Peyer's patch (tissue), 4 donors: ENCODE measurements around the gene ACOX2.

Source experiments
- CTCF ChIP-seq, 6 experiments: fragments of 450-650 bp in 4 of 6; fragments of 200-600 bp in 2 of 6; sonication (generic) in 1 of 6; IDR thresholded peaks; one replicate each; pipeline ENCODE4 v1.5.1; 2017 to 2019; ENCODE audit warnings: antibody characterized with exemption in 6 of 6, mild to moderate bottlenecking in 3 of 6, moderate library complexity in 1 of 6
- POLR2A ChIP-seq, 2 donors: fragments of 450-650 bp; IDR thresholded peaks; one replicate each; pipeline ENCODE4 v1.5.1; 2017; ENCODE audit warnings: antibody characterized with exemption in 2 of 2, mild to moderate bottlenecking in 2 of 2, moderate library complexity in 2 of 2

DNA sequence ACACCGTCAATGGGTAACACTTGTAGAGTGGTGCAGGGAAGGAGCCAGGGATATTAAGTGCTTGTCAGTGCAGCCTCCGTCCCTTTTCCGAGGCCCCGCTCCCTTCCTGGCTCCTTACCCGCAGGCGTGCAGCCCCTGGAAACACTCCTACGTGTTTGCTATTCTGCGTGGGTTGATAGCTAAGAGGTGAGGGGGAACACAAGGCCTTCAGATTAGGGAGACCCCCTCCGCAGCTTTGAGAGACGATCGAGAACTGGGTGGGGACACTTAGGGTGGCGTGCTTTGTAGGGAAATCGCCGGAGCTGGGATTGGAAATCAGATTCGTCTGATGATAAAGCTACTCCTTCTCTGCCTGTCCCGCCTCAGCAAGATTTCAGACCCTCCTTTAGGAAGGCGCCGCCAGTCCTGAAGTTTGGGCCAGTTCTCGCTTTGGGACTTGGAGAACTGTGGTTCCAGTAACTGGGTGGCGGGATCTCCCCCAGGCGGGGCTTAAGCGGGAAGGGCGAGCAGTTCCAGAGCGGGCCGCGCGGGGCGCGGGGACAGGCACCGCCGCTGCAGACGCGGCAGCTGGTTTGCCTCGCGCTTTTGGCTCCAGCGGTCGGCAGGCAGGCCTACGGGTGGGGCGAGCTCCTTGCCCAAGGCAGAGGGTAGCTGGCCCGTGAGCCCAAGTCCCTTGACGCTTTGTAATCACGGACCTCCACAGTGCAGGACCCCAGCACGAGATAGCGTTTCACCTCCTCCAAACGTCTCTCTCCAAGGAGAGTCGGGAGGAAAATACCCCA, 48.2 kb upstream of the ACOX2 start:
- TF ChIP-seq CTCF (IDR thresholded peaks at IDR 0.05) (peak; percentile 49 to 81 (median 77)), POLR2A (IDR thresholded peaks at IDR 0.05) (peak in 1 of 2 donors; percentile 15)
